Measurements from ENCODE around the gene NAP1L4.

NAP1L4 gene

GRCh38 chr11:2963761-2964160 is 28.4 kb downstream of the NAP1L4 start:
- Histone ChIP-seq H3K4me3 (ENCODE audit: insufficient read depth, low read depth, low read length, poor library complexity, severe bottlenecking) (no peak overlapping the region), H3K36me3 (ENCODE audit: control insufficient read depth, insufficient read depth, low read length) (peaks cover 89% of the 10 kb centered on the region), H3K4me1 (ENCODE audit: control insufficient read depth, insufficient read depth, low read length, poor library complexity, severe bottlenecking) (no peaks in the 10 kb centered on the region), H3K27me3 (replicated peaks; ENCODE audit: control insufficient read depth, insufficient read depth, low read length, poor library complexity, severe bottlenecking) (no peaks in the 10 kb centered on the region), H3K9me3 (ENCODE audit: control insufficient read depth, low read length) (no peaks in the 10 kb centered on the region), H3K27ac (ENCODE audit: insufficient read depth, low read length, poor library complexity, severe bottlenecking) (no peak overlapping the region)
- DNase-seq = no peak

GRCh38 chr11:2963112-2963754 is 28.9 kb downstream of the NAP1L4 start:
- DNase-seq = no peak
- no peak overlapping the region for H3K27ac ChIP-seq (ENCODE audit: insufficient read depth, low read length, poor library complexity, severe bottlenecking)
- H3K27me3 ChIP-seq (replicated peaks; ENCODE audit: control insufficient read depth, insufficient read depth, low read length, poor library complexity, severe bottlenecking) = no peaks in the 10 kb centered on the region
- no peaks in the 10 kb centered on the region for H3K4me1 ChIP-seq (ENCODE audit: control insufficient read depth, insufficient read depth, low read length, poor library complexity, severe bottlenecking)
- H3K36me3 ChIP-seq (ENCODE audit: control insufficient read depth, insufficient read depth, low read length) = peaks cover 89% of the 10 kb centered on the region
- no peak overlapping the region for H3K4me3 ChIP-seq (ENCODE audit: insufficient read depth, low read depth, low read length, poor library complexity, severe bottlenecking)
- no peaks in the 10 kb centered on the region for H3K9me3 ChIP-seq (ENCODE audit: control insufficient read depth, low read length)

GRCh38 chr11:2961080-2961479 is 31.0 kb downstream of the NAP1L4 start:
- Histone ChIP-seq H3K27me3 (replicated peaks; ENCODE audit: control insufficient read depth, insufficient read depth, low read length, poor library complexity, severe bottlenecking) (no peaks in the 10 kb centered on the region), H3K9me3 (ENCODE audit: control insufficient read depth, low read length) (no peaks in the 10 kb centered on the region), H3K4me3 (ENCODE audit: insufficient read depth, low read depth, low read length, poor library complexity, severe bottlenecking) (no peak overlapping the region), H3K36me3 (ENCODE audit: control insufficient read depth, insufficient read depth, low read length) (peaks cover 90% of the 10 kb centered on the region), H3K27ac (ENCODE audit: insufficient read depth, low read length, poor library complexity, severe bottlenecking) (no peak overlapping the region), H3K4me1 (ENCODE audit: control insufficient read depth, insufficient read depth, low read length, poor library complexity, severe bottlenecking) (no peaks in the 10 kb centered on the region)
- DNase-seq = no peak

- no peak for DNase-seq
- Histone ChIP-seq H3K36me3 (ENCODE audit: control insufficient read depth, insufficient read depth, low read length) (peaks cover 88% of the 10 kb centered on the region), H3K4me3 (ENCODE audit: insufficient read depth, low read depth, low read length, poor library complexity, severe bottlenecking) (no peak overlapping the region), H3K27me3 (replicated peaks; ENCODE audit: control insufficient read depth, insufficient read depth, low read length, poor library complexity, severe bottlenecking) (no peaks in the 10 kb centered on the region), H3K9me3 (ENCODE audit: control insufficient read depth, low read length) (no peaks in the 10 kb centered on the region), H3K27ac (ENCODE audit: insufficient read depth, low read length, poor library complexity, severe bottlenecking) (no peak overlapping the region), H3K4me1 (ENCODE audit: control insufficient read depth, insufficient read depth, low read length, poor library complexity, severe bottlenecking) (no peaks in the 10 kb centered on the region)
Observed at GRCh38 chr11:2960139-2960538, 32.0 kb downstream of the NAP1L4 start.

GRCh38 chr11:2958251-2958650 is 33.9 kb downstream of the NAP1L4 start:
- H3K36me3 ChIP-seq (ENCODE audit: control insufficient read depth, insufficient read depth, low read length) = peaks cover 90% of the 10 kb centered on the region
- no peak overlapping the region for H3K27ac ChIP-seq (ENCODE audit: insufficient read depth, low read length, poor library complexity, severe bottlenecking)
- H3K27me3 ChIP-seq (replicated peaks; ENCODE audit: control insufficient read depth, insufficient read depth, low read length, poor library complexity, severe bottlenecking) = no peaks in the 10 kb centered on the region
- H3K4me1 ChIP-seq (ENCODE audit: control insufficient read depth, insufficient read depth, low read length, poor library complexity, severe bottlenecking) = no peaks in the 10 kb centered on the region
- no peaks in the 10 kb centered on the region for H3K9me3 ChIP-seq (ENCODE audit: control insufficient read depth, low read length)
- DNase-seq = no peak
- H3K4me3 ChIP-seq (ENCODE audit: insufficient read depth, low read depth, low read length, poor library complexity, severe bottlenecking) = no peak overlapping the region

GRCh38 chr11:2955906-2956476 is 36.1 kb downstream of the NAP1L4 start:
- peaks cover 96% of the 10 kb centered on the region for H3K36me3 ChIP-seq (ENCODE audit: control insufficient read depth, insufficient read depth, low read length)
- no peaks in the 10 kb centered on the region for H3K4me1 ChIP-seq (ENCODE audit: control insufficient read depth, insufficient read depth, low read length, poor library complexity, severe bottlenecking)
- H3K4me3 ChIP-seq (ENCODE audit: insufficient read depth, low read depth, low read length, poor library complexity, severe bottlenecking) = no peak overlapping the region
- no peaks in the 10 kb centered on the region for H3K9me3 ChIP-seq (ENCODE audit: control insufficient read depth, low read length)
- H3K27ac ChIP-seq (ENCODE audit: insufficient read depth, low read length, poor library complexity, severe bottlenecking) = no peak overlapping the region
- DNase-seq = no peak
- no peaks in the 10 kb centered on the region for H3K27me3 ChIP-seq (replicated peaks; ENCODE audit: control insufficient read depth, insufficient read depth, low read length, poor library complexity, severe bottlenecking)

GRCh38 chr11:2954263-2954662 is 37.9 kb downstream of the NAP1L4 start:
- no peaks in the 10 kb centered on the region for H3K27me3 ChIP-seq (replicated peaks; ENCODE audit: control insufficient read depth, insufficient read depth, low read length, poor library complexity, severe bottlenecking)
- H3K4me3 ChIP-seq (ENCODE audit: insufficient read depth, low read depth, low read length, poor library complexity, severe bottlenecking) = no peak overlapping the region
- no peak overlapping the region for H3K27ac ChIP-seq (ENCODE audit: insufficient read depth, low read length, poor library complexity, severe bottlenecking)
- no peak for DNase-seq
- no peaks in the 10 kb centered on the region for H3K4me1 ChIP-seq (ENCODE audit: control insufficient read depth, insufficient read depth, low read length, poor library complexity, severe bottlenecking)
- H3K36me3 ChIP-seq (ENCODE audit: control insufficient read depth, insufficient read depth, low read length) = peaks cover 96% of the 10 kb centered on the region
- no peaks in the 10 kb centered on the region for H3K9me3 ChIP-seq (ENCODE audit: control insufficient read depth, low read length)

GRCh38 chr11:2952290-2952689 is 39.8 kb downstream of the NAP1L4 start:
- no peaks in the 10 kb centered on the region for H3K9me3 ChIP-seq (ENCODE audit: control insufficient read depth, low read length)
- no peak for DNase-seq
- H3K4me1 ChIP-seq (ENCODE audit: control insufficient read depth, insufficient read depth, low read length, poor library complexity, severe bottlenecking) = no peaks in the 10 kb centered on the region
- H3K4me3 ChIP-seq (ENCODE audit: insufficient read depth, low read depth, low read length, poor library complexity, severe bottlenecking) = no peak overlapping the region
- peaks cover 94% of the 10 kb centered on the region for H3K36me3 ChIP-seq (ENCODE audit: control insufficient read depth, insufficient read depth, low read length)
- H3K27me3 ChIP-seq (replicated peaks; ENCODE audit: control insufficient read depth, insufficient read depth, low read length, poor library complexity, severe bottlenecking) = no peaks in the 10 kb centered on the region
- H3K27ac ChIP-seq (ENCODE audit: insufficient read depth, low read length, poor library complexity, severe bottlenecking) = no peak overlapping the region

GRCh38 chr11:2951231-2952110 is 40.7 kb downstream of the NAP1L4 start:
- H3K4me3 ChIP-seq (ENCODE audit: insufficient read depth, low read depth, low read length, poor library complexity, severe bottlenecking) = no peak overlapping the region
- H3K4me1 ChIP-seq (ENCODE audit: control insufficient read depth, insufficient read depth, low read length, poor library complexity, severe bottlenecking) = peaks cover 3% of the 10 kb centered on the region
- DNase-seq = no peak
- no peaks in the 10 kb centered on the region for H3K9me3 ChIP-seq (ENCODE audit: control insufficient read depth, low read length)
- no peaks in the 10 kb centered on the region for H3K27me3 ChIP-seq (replicated peaks; ENCODE audit: control insufficient read depth, insufficient read depth, low read length, poor library complexity, severe bottlenecking)
- H3K27ac ChIP-seq (ENCODE audit: insufficient read depth, low read length, poor library complexity, severe bottlenecking) = no peak overlapping the region
- H3K36me3 ChIP-seq (ENCODE audit: control insufficient read depth, insufficient read depth, low read length) = peaks cover 93% of the 10 kb centered on the region

- Histone ChIP-seq H3K27ac (ENCODE audit: insufficient read depth, low read length, poor library complexity, severe bottlenecking) (no peak overlapping the region), H3K36me3 (ENCODE audit: control insufficient read depth, insufficient read depth, low read length) (peaks cover 91% of the 10 kb centered on the region), H3K27me3 (replicated peaks; ENCODE audit: control insufficient read depth, insufficient read depth, low read length, poor library complexity, severe bottlenecking) (no peaks in the 10 kb centered on the region)
Observed at GRCh38 chr11:2950825-2951224, 41.3 kb downstream of the NAP1L4 start.

More at GRCh38 chr11:2950825-2951224, 41.3 kb downstream of the NAP1L4 start:
- Histone ChIP-seq H3K9me3 (ENCODE audit: control insufficient read depth, low read length) (no peaks in the 10 kb centered on the region), H3K4me3 (ENCODE audit: insufficient read depth, low read depth, low read length, poor library complexity, severe bottlenecking) (no peak overlapping the region), H3K4me1 (ENCODE audit: control insufficient read depth, insufficient read depth, low read length, poor library complexity, severe bottlenecking) (peaks cover 9% of the 10 kb centered on the region)
- no peak for DNase-seq

Measured in effector memory CD4-positive, alpha-beta T cell (primary cell).